Measurements from ENCODE around the gene PCBP2.

GRCh38 chr12:53419756-53420155 lies 32.1 kb upstream of the PCBP2 start:
- no peak for TF ChIP-seq EZH2phosphoT487 (IDR thresholded peaks at IDR 0.05)
- TF ChIP-seq CTCF (IDR thresholded peaks at IDR 0.05) = no peak
- TF ChIP-seq EZH2 (IDR thresholded peaks at IDR 0.05) = no peak
